Thyroid gland (tissue), 4 donors: ENCODE measurements around the gene CDC42SE1. TPM values are rescaled to one million over a fixed set of nuclear protein-coding genes. Genes with fewer than 3 reads are reported as not detected.

Experiments used
- DNase-seq, 2 donors: peaks; one replicate each; pipeline ENCODE4 v3.0.0-alpha.2; 2019
- H3K27ac ChIP-seq, 3 donors: fragments of 200-600 bp; sonication (generic); 1 replicate in 2 of 3; 2 replicates in 1 of 3; pipeline ENCODE4 v1.5.1; 2016 to 2019; ENCODE audit warnings: mild to moderate bottlenecking in 1 of 3, moderate library complexity in 1 of 3
- H3K27me3 ChIP-seq: fragments of 200-600 bp; sonication (generic); one replicate; pipeline ENCODE4 v1.5.1; 2019
- H3K36me3 ChIP-seq, 2 donors: fragments of 200-600 bp; sonication (generic); one replicate each; pipeline ENCODE4 v1.5.1; 2016 to 2019
- H3K4me1 ChIP-seq, 2 donors: fragments of 200-600 bp; sonication (generic); one replicate each; pipeline ENCODE4 v1.5.1; 2017 to 2019
- H3K4me3 ChIP-seq, 3 donors: fragments of 200-600 bp; sonication (generic); replicated peaks in 1 of 3; 1 replicate in 2 of 3; 2 replicates in 1 of 3; pipeline ENCODE4 v1.5.1; 2016; ENCODE audit warnings: mild to moderate bottlenecking in 1 of 3
- H3K9me3 ChIP-seq: fragments of 200-600 bp; sonication (generic); one replicate; pipeline ENCODE4 v1.5.1; 2017
- CTCF ChIP-seq, 6 experiments: fragments of 200-600 bp in 3 of 6; fragments of 450-650 bp in 3 of 6; sonication (generic) in 3 of 6; IDR thresholded peaks; one replicate each; pipeline ENCODE4 v1.5.1; 2016 to 2019; ENCODE audit warnings: antibody characterized with exemption in 6 of 6, mild to moderate bottlenecking in 2 of 6, inconsistent platforms in 1 of 6, moderate library complexity in 1 of 6
- POLR2A ChIP-seq, 2 donors: fragments of 450-650 bp; IDR thresholded peaks; one replicate each; pipeline ENCODE4 v1.6.1; 2017; ENCODE audit warnings: antibody characterized with exemption in 2 of 2, mild to moderate bottlenecking in 2 of 2, moderate library complexity in 1 of 2
- WGBS, 2 donors: methylation state at CpG; one replicate each; pipeline ENCODE4 v1.1.5; 2017; 5-methylcytosine and 5-hydroxymethylcytosine counted together
- intact Hi-C: fragments of 100-400 bp; cut with DNase I; formaldehyde crosslinking; loops from one replicate; pipeline ENCODE4 v1.15.1; 2023
- total RNA-seq, 4 donors: library from RNA; depleted of rRNA; stranded (reverse); fragments of >200 nt; gene quantifications; one replicate each; pipeline ENCODE4 v1.2.3, GENCODE V29; 2016

The CDC42SE1 gene
- total RNA-seq, 4 donors from 2014 or later, result 64.9 to 95.3 (median 82.2) TPM

GRCh38 chr1:151060007-151060656, 710 bp upstream of the CDC42SE1 start, which contains the start of gene MLLT11:
Gene MLLT11, plus strand, starts transcription at chr1:151060397. Its CDS starts 6,828 bp downstream, at chr1:151067225.
- WGBS, 2 donors, result 2 to 7% methylated on average over 15 of the region's 15 CpGs
- peak; percentile 29 to 35 for DNase-seq
- no peaks in the 10 kb centered on the region for H3K27me3 ChIP-seq
- intact Hi-C loops, result no loop called here
- H3K36me3 ChIP-seq, result peaks cover 5 to 8% of the 10 kb centered on the region in 2 donors
- TF ChIP-seq CTCF (IDR thresholded peaks at IDR 0.05) (no peak), POLR2A (IDR thresholded peaks at IDR 0.05) (no peak)
- peak within 1 kb of the TSS; percentile 82 to 98 (median 91) for H3K27ac ChIP-seq
- peaks cover 32 to 33% of the 10 kb centered on the region in 2 donors for H3K4me1 ChIP-seq
- no peaks in the 10 kb centered on the region for H3K9me3 ChIP-seq
- peak within 1 kb of the TSS; percentile 84 to 97 (median 96) for H3K4me3 ChIP-seq

- Histone ChIP-seq H3K4me1 (peaks cover 33 to 35% of the 10 kb centered on the region in 2 donors), H3K9me3 (no peaks in the 10 kb centered on the region), H3K36me3 (peaks cover 19 to 22% of the 10 kb centered on the region in 2 donors), H3K27me3 (no peaks in the 10 kb centered on the region), H3K27ac (peak overlapping the region; percentile 82 to 98 (median 91)), H3K4me3 (peak overlapping the region; percentile 84 to 97 (median 96))
- WGBS, 2 donors, result 2% methylated on average over 10 of the region's 10 CpGs
- peak; percentile 83 for DNase-seq
- TF ChIP-seq POLR2A (IDR thresholded peaks at IDR 0.05), result no peak
- intact Hi-C loops, result loop anchor here (5.0 kb wide), 1 partner anchor 51 kb away; the partner anchor contains the start of genes MINDY1 and PRUNE1
Observed at GRCh38 chr1:151058692-151059091, 730 bp downstream of the CDC42SE1 start.

- Histone ChIP-seq H3K36me3 (peaks cover 36 to 46% of the 10 kb centered on the region in 2 donors), H3K4me3 (no peak overlapping the region), H3K4me1 (peaks cover 33 to 35% of the 10 kb centered on the region in 2 donors), H3K9me3 (no peaks in the 10 kb centered on the region), H3K27ac (peak overlapping the region; percentile 22 to 98 (median 91)), H3K27me3 (no peaks in the 10 kb centered on the region)
- no peak for TF ChIP-seq POLR2A (IDR thresholded peaks at IDR 0.05)
- no peak for TF ChIP-seq CTCF (IDR thresholded peaks at IDR 0.05)
- intact Hi-C loops, result loop anchor here (5.0 kb wide), 1 partner anchor 49 kb away; the partner anchor contains the start of genes MINDY1 and PRUNE1
- no peak for DNase-seq
- WGBS, 2 donors, result 48% methylated on average over 2 of the region's 2 CpGs
Observed at GRCh38 chr1:151056149-151056548, 3.3 kb downstream of the CDC42SE1 start.

GRCh38 chr1:151055581-151055980, 3.8 kb downstream of the CDC42SE1 start:
- Histone ChIP-seq H3K36me3 (peaks cover 36 to 46% of the 10 kb centered on the region in 2 donors), H3K27ac (peak overlapping the region; percentile 22 to 98 (median 91)), H3K9me3 (no peaks in the 10 kb centered on the region), H3K4me3 (no peak overlapping the region), H3K4me1 (peaks cover 33 to 35% of the 10 kb centered on the region in 2 donors), H3K27me3 (no peaks in the 10 kb centered on the region)
- DNase-seq, result no peak
- intact Hi-C loops, result loop anchor here (5.0 kb wide), 1 partner anchor 48 kb away; the partner anchor contains the start of genes MINDY1 and PRUNE1
- 100% methylated on average over 1 of the region's 2 CpGs for whole genome bisulfite sequencing, 2 donors
- TF ChIP-seq CTCF (IDR thresholded peaks at IDR 0.05), result no peak
- no peak for TF ChIP-seq POLR2A (IDR thresholded peaks at IDR 0.05)

GRCh38 chr1:151054971-151055547, 4.4 kb downstream of the CDC42SE1 start:
- peaks cover 33 to 35% of the 10 kb centered on the region in 2 donors for H3K4me1 ChIP-seq
- intact Hi-C loops, result loop anchor here (5.0 kb wide), 1 partner anchor 48 kb away; the partner anchor contains the start of genes MINDY1 and PRUNE1
- H3K4me3 ChIP-seq, result no peak overlapping the region
- peak overlapping the region; percentile 22 to 98 (median 91) for H3K27ac ChIP-seq
- no peaks in the 10 kb centered on the region for H3K9me3 ChIP-seq
- no peaks in the 10 kb centered on the region for H3K27me3 ChIP-seq
- TF ChIP-seq CTCF (IDR thresholded peaks at IDR 0.05) (no peak), POLR2A (IDR thresholded peaks at IDR 0.05) (peak in 1 of 2 donors; percentile 18)
- DNase-seq, result peak in 1 of 2 donors; percentile 32
- peaks cover 36 to 46% of the 10 kb centered on the region in 2 donors for H3K36me3 ChIP-seq
- WGBS, 2 donors, result 71 to 76% methylated on average over 4 of the region's 4 CpGs
